IPS-20b (cell line): Measurements from ENCODE around the gene CHST11.
"Not testable (repeated sequence)": the region's sequence is repeated elsewhere in the genome, so short reads cannot be mapped to it uniquely, and the experiment has no call there.

Experiments used
- H3K27ac ChIP-seq: one replicate; pipeline ENCODE4 v1.5.1; 2013; ENCODE audit warnings: low read length
- H3K27me3 ChIP-seq: 2 replicates; pipeline ENCODE4 v1.6.1; 2013; ENCODE audit warnings: mild to moderate bottlenecking, low read length, inconsistent platforms; ENCODE audit not compliant: insufficient read depth
- H3K36me3 ChIP-seq: 2 replicates; pipeline ENCODE4 v1.6.1; 2013; ENCODE audit warnings: low read depth, mild to moderate bottlenecking, inconsistent platforms, low read length, moderate library complexity; ENCODE audit not compliant: insufficient read depth
- H3K4me1 ChIP-seq: 2 replicates; pipeline ENCODE4 v1.6.1; 2013; ENCODE audit warnings: mild to moderate bottlenecking, control low read depth, inconsistent platforms, low read length, moderate library complexity; ENCODE audit not compliant: insufficient read depth
- H3K4me3 ChIP-seq: 2 replicates; pipeline ENCODE4 v1.5.1; 2013; ENCODE audit warnings: mild to moderate bottlenecking, low read length, inconsistent platforms
- H3K9ac ChIP-seq: 2 replicates; pipeline ENCODE4 v1.6.1; 2013; ENCODE audit warnings: low read depth, mild to moderate bottlenecking, inconsistent platforms, low read length, moderate library complexity
- H3K9me3 ChIP-seq: 2 replicates; pipeline ENCODE4 v1.6.1; 2013; ENCODE audit warnings: mild to moderate bottlenecking, low read depth, low read length, inconsistent platforms; ENCODE audit not compliant: insufficient read depth

CHST11 gene

GRCh38 chr12:104524034-104524832, 67.5 kb downstream of the CHST11 start:
- Histone ChIP-seq H3K4me3 (no peak overlapping the region), H3K27me3 (0 out of 2 replicates have a peak, but pooled peaks cover 9% of the 10 kb centered on the region), H3K27ac (no peak overlapping the region), H3K36me3 (no peaks in the 10 kb centered on the region), H3K4me1 (peaks cover 44% of the 10 kb centered on the region), H3K9me3 (no peaks in the 10 kb centered on the region), H3K9ac (no peak overlapping the region)

GRCh38 chr12:104526320-104526719, 69.6 kb downstream of the CHST11 start:
- no peaks in the 10 kb centered on the region for H3K36me3 ChIP-seq

DNA sequence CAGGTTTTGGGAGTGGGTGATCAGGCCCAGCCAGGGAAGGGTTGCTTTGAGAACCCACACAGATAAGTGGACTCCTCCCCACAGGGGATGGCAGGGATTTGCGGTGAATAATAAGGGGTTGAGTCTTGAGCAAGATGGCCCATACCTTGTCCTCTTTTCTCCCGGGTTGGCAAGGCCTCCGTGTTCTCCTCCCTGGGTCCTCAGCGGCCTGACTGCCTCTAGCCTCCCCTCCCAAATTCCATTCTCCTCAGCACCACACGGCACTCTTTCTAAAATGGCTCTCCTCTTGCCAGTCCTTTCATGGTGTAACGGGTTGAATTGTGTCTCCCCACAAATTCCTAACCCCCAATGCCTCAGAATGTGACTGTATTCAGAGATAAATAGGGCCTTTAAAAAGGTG, 70.0 kb downstream of the CHST11 start:
- Histone ChIP-seq H3K9ac (no peak overlapping the region), H3K4me1 (peaks cover 32% of the 10 kb centered on the region; the same call in 1 of the 2 replicates), H3K9me3 (peaks cover 3% of the 10 kb centered on the region; the same call in 1 of the 2 replicates), H3K36me3 (no peaks in the 10 kb centered on the region), H3K27ac (no peak overlapping the region), H3K27me3 (0 out of 2 replicates have a peak, but pooled peaks cover 9% of the 10 kb centered on the region), H3K4me3 (peak overlapping the region; percentile 28; the same call in 1 of the 2 replicates)

More at GRCh38 chr12:104526320-104526719, 69.6 kb downstream of the CHST11 start:
- no peak overlapping the region for H3K27ac ChIP-seq
- H3K9me3 ChIP-seq = peaks cover 3% of the 10 kb centered on the region; the same call in 1 of the 2 replicates
- H3K4me1 ChIP-seq = peaks cover 35% of the 10 kb centered on the region; the same call in 1 of the 2 replicates
- no peak overlapping the region for H3K9ac ChIP-seq
- H3K27me3 ChIP-seq = 0 out of 2 replicates have a peak, but pooled peaks cover 9% of the 10 kb centered on the region
- peak overlapping the region; percentile 28; the same call in 1 of the 2 replicates for H3K4me3 ChIP-seq

DNA sequence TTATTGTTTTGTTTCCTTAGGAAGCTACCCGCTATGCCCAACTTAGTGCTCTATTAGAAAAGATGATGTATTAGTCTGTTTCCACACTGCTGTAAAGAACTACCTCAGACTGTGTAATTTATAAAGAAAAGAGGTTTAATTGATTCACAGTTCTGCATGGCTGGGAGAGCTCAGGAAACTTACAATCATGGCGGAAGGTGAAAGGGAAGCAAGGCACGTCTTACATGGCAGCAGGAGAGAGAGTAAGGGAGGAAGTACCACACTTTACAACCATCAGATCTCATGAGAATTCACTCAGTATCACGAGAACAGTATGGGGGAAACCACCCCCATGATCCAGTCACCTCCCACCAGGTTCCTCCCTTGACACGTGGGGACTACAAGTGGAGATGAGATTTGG, 70.9 kb downstream of the CHST11 start:
- not testable (repeated sequence) for H3K27ac ChIP-seq, H3K27me3 ChIP-seq, H3K9ac ChIP-seq, H3K36me3 ChIP-seq, H3K4me3 ChIP-seq, H3K9me3 ChIP-seq
- H3K4me1 ChIP-seq = peaks cover 32% of the 10 kb centered on the region; the same call in 1 of the 2 replicates

DNA sequence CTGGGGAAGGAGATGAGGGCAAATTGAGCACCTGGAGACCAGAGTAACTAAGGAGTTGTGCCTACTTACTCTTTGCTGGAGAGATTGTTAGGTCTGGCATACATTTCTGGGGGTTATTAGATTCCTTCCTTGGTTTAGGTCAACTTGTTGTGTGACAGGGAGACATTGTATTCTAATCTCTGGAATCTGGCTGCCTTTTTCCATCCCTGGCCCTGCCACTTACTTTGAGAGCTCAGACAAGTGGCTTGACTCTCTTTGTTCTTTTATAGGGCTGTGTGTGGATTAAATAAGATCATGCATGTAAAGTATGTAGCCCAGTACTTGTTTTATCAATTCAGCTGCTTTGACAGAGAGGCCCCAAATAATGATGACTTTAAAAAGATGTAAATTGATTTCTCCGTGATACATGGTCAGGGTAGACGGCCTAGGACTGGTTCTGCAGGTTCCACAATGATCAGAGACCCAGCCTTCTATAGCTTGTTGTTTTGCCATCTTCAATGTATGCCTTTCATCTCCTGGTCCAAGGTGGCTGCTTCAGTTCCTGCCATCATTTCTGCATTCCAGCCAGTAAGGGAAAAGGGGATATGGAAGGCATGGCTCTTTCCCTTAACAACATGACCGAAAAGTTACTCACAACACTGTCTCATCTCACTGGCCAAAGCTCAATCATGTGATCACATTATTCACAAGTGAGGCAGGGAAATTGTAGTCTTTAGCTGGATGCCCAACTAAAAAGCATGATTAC, 72.6 kb downstream of the CHST11 start:
- H3K4me3 ChIP-seq = no peak overlapping the region
- peaks cover 3% of the 10 kb centered on the region; the same call in 1 of the 2 replicates for H3K9me3 ChIP-seq
- 0 out of 2 replicates have a peak, but pooled peaks cover 9% of the 10 kb centered on the region for H3K27me3 ChIP-seq
- H3K9ac ChIP-seq = no peak overlapping the region
- no peaks in the 10 kb centered on the region for H3K36me3 ChIP-seq
- peaks cover 29% of the 10 kb centered on the region for H3K4me1 ChIP-seq
- no peak overlapping the region for H3K27ac ChIP-seq

- Histone ChIP-seq H3K9me3 (peaks cover 3% of the 10 kb centered on the region; the same call in 1 of the 2 replicates), H3K4me1 (peaks cover 16% of the 10 kb centered on the region), H3K4me3 (no peak overlapping the region), H3K27me3 (no peaks in the 10 kb centered on the region), H3K36me3 (no peaks in the 10 kb centered on the region), H3K9ac (no peak overlapping the region), H3K27ac (no peak overlapping the region)
These were observed 75.9 kb downstream of the CHST11 start for GRCh38 chr12:104532636-104533035.

- no peaks in the 10 kb centered on the region for H3K27me3 ChIP-seq
- H3K27ac ChIP-seq = no peak overlapping the region
- H3K4me1 ChIP-seq = peaks cover 16% of the 10 kb centered on the region
- no peaks in the 10 kb centered on the region for H3K36me3 ChIP-seq
- no peak overlapping the region for H3K4me3 ChIP-seq
- H3K9ac ChIP-seq = no peak overlapping the region
- peaks cover 3% of the 10 kb centered on the region; the same call in 1 of the 2 replicates for H3K9me3 ChIP-seq
These were observed 76.4 kb downstream of the CHST11 start for GRCh38 chr12:104533134-104533533.

DNA sequence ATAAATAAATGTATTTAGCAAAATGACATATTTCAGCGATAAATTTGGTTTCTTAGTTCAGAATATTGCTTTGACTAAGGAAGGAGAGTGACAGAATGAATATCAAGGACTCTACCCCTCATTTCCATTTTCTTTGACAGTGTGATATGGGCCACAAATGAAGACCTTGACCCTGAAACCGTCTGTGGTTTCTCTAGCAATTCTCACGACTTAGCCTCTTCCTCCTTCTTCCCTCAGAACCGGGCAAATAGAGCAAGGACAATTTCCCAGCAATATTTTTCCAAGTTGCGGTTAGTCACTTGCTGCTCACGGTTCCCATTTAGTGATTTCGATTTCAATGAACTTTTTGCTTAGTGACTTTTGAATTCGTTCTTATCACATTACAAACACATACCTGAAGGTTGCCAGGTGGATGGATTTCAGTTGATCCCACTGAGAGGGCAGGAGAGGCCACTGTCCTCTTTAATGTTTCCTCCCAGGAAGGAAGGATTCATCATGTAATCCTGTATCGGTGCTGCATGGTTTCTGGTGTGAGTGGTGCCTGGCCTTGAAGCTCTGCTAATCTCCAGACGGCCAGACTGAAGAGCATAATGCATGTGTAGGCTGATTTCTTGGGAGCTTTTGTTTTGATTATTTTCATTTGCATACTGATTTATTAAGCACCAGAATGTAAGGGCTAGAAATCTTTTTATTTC, 77.6 kb downstream of the CHST11 start:
- peaks cover 16% of the 10 kb centered on the region for H3K4me1 ChIP-seq
- H3K27me3 ChIP-seq = no peaks in the 10 kb centered on the region
- no peak overlapping the region for H3K27ac ChIP-seq
- no peak overlapping the region for H3K4me3 ChIP-seq
- no peaks in the 10 kb centered on the region for H3K36me3 ChIP-seq
- H3K9me3 ChIP-seq = peaks cover 3% of the 10 kb centered on the region; the same call in 1 of the 2 replicates
- H3K9ac ChIP-seq = no peak overlapping the region

DNA sequence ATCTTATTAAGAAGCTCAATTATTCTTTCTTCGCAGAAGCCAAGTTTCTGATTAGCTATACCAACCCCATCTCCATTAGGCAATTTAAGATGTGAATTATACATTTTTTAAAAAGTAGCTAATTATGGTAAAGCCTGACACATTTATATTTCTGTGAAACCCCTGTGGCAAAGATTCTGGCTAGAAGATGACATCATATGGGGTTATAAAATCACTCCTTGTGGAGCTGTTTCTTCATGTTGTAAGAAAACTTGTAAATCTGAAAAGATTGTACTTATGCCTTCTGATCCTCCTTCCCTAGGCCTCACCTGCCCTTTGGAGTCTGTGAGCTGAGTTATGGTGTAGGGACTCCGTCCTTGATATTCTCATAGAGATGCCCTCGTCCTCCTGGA, 78.1 kb downstream of the CHST11 start:
- Histone ChIP-seq H3K9ac (no peak overlapping the region), H3K4me3 (no peak overlapping the region), H3K36me3 (no peaks in the 10 kb centered on the region), H3K27ac (no peak overlapping the region), H3K4me1 (peaks cover 16% of the 10 kb centered on the region), H3K27me3 (no peaks in the 10 kb centered on the region), H3K9me3 (no peaks in the 10 kb centered on the region)

DNA sequence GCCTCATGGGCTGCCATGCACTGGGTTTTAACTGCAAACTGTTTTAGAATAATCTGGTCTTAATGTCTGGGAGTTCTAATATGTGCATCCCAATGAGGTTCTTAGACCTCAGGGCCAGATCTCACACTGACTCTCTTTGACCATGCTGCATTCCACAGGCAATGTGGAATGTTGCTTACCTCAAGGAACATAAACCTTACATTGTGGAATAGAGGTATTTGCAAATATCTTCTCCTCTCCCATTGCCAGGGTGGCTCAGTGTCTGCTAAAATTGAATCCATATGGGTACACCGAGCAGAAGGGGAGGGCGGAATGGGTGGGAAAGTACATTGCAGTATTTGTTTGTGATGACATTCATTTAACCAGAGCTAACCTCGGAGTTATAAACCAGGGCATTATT, 78.6 kb downstream of the CHST11 start:
- H3K36me3 ChIP-seq = no peaks in the 10 kb centered on the region
- no peaks in the 10 kb centered on the region for H3K9me3 ChIP-seq
- H3K4me3 ChIP-seq = no peak overlapping the region
- peaks cover 1% of the 10 kb centered on the region; the same call in 1 of the 2 replicates for H3K27me3 ChIP-seq
- H3K27ac ChIP-seq = no peak overlapping the region
- no peak overlapping the region for H3K9ac ChIP-seq
- peaks cover 17% of the 10 kb centered on the region for H3K4me1 ChIP-seq

DNA sequence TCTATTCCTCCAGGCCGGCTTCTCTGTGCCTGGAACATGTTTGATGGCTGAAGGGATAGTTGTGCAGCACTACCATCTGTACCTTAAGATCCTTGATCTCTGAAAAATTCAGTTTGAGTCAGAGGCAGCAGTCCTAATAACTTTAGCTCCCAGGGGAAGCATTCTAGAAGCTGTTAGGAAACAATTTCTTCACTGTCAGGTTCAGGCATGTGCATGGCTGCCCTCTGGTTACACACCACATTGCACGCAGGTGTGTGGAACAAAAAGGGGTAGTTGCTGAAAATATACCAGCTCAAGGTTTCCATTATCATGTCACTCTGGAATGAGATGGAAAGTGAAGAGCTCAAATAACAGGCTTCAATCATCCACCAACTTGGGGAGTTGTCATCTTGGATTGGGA, 80.1 kb downstream of the CHST11 start:
- Histone ChIP-seq H3K27ac (no peak overlapping the region), H3K36me3 (no peaks in the 10 kb centered on the region), H3K9ac (no peak overlapping the region), H3K27me3 (peaks cover 5% of the 10 kb centered on the region; the same call in 1 of the 2 replicates), H3K4me1 (peaks cover 29% of the 10 kb centered on the region), H3K9me3 (no peaks in the 10 kb centered on the region), H3K4me3 (no peak overlapping the region)
